GM04504 (cell line): ENCODE data around the gene BAIAP2.
A peak's percentile ranks its signal among the peaks of the same experiment; 100 is the strongest.

ENCODE experiments used
- DNase-seq: peaks from one replicate; pipeline ENCODE4 v3.0.0-alpha.2; 2012; ENCODE audit warnings: low read depth

BAIAP2 gene

GRCh38 chr17:81090361-81091136, 55.6 kb downstream of the BAIAP2 start:
- no peak for DNase-seq

- DNase-seq: no peak
Observed at GRCh38 chr17:81091154-81091553, 56.2 kb downstream of the BAIAP2 start.

DNA sequence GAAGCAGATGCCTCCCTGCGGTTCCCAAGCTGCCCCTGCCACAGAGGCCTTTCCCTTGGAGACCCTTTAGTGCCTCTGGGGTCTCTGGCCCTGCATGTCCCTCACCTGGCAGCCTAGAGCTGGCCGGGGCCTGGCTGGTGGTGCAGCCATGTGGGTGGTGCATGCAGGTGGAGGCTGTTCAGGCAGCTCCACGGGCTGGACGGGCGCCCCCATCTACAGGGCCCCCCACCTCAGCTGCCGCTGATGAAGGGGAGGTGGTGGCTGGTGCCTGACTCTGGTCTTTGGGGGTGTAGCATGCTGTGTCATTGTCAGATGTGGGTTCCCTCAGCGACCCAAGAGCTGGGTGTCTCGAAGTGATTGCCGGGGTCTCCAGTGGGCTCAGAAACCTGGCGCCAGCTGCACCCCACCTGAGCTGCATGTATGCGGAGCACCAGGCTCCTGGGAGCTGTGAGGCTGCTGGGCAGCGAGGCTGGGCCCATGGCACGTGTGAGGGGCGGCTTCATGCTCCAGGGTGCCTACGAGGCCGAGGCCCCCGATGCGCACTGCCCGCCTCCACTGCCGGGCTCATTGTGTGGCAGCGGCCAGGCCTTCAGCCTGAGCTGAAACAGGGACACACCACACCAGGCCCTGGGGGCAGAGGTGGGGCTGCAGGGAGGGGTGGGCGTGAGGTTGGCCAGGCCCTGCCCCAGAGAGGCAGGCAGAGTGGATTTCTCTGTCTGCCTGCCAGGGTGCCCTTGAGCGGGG, 57.0 kb downstream of the BAIAP2 start:
- DNase-seq: no peak

- no peak for DNase-seq
Observed at GRCh38 chr17:81092518-81093095, 57.7 kb downstream of the BAIAP2 start.

- no peak for DNase-seq
Observed at GRCh38 chr17:81093619-81094508, 58.9 kb downstream of the BAIAP2 start.

DNA sequence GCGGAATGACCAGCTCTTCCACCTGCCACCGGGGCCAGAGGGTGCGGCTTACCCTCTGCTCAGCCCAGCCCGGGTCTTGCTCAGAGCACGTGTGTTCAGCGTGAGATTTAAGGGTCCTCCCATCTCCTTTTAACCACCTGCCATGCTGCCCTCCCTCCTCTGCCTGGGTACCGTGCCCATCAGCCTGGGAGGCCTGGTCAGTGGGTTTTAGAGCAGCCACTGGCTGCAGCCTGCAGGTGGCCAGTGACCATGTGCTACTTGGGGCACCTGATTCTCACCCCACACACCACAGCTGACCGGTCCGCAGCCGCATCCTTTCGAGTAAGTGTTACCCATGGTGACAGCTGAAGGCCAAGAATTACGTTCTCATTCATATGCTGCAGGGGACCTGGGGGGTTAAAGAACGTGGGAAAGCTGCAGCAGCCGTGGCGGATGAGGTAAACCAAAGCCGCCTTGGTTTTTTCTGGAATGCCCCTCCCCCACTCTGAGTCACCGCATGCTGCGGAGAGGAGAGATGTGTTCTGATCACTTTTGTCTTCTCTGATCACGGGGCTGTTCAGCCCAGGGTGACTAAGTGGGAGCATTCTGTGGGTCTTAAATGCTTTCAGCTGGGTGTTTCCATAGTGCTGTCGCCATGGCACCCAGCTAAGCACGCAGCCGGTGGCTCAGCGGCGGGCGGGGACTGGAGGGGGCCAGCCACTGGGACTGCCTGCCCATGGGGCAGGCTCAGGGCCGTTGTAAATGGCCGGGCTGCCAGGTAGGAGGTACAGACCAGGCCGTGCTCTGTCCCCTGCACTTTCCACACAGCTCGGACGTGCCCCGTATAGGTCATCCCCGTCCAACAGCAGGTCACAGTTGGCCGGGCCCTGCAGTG, 59.8 kb downstream of the BAIAP2 start:
- peak; percentile 100 for DNase-seq

GRCh38 chr17:81095383-81095762, 60.4 kb downstream of the BAIAP2 start:
- DNase-seq: no peak

GRCh38 chr17:81096741-81097133, 61.8 kb downstream of the BAIAP2 start:
- DNase-seq: no peak

DNA sequence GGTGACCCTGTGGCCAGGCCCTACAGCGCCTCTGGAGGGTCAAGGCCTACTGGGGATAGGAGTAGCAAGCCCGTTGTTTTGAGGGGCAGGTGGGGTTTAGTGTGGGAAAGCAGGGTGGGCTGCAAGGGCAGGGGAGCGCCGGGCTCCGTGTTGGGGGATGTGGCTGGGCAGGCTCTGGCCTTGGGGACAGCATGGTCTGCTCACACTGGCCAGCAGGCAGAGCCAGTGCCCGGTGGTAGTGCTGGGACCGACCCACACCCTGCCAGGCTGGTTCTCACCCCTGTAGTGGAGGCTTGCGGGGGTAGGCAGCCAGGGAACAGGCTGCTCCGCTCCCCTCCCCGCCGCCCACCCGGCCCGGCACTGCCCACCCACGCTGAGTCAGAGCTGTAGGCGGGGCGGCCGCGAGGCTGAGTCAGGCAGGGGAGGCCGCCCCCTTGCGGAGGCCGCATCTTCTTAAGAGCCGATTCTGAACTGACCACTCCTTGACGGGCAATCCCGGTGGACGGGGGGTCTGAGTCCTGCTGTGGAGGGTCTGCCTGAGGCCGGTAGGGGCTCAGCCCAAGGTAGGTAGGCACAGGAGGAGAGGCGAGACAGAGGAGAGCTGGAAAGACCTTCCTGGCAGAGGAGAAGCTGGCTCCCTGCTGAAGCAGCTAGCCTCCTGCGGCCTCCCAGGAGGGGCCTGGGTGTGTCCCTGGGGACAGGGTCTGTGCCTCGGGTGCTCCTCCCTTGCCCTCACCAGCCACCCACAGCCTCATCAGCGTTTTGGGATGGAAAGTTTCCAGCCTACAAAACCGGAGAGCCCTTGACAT, 62.4 kb downstream of the BAIAP2 start:
- DNase-seq: peak; percentile 62

DNA sequence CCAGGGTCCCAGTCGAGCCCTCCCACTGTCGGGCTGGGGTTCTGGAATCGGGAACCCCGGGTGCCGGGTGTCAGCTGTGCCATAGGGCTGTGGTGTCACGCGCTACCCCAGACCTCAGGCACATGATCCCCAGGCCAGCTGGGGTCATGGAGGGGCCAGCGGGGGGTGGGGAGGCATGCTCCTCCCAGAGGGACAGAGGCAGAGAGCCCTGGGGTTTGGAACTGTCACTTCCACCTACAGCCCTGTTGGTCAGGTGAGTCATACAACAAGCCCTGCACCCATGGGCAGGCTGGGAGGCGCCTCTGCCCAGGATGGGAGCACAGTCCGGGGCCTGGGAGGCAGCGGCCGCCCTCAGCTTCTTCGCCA, 63.0 kb downstream of the BAIAP2 start:
- DNase-seq: no peak

DNA sequence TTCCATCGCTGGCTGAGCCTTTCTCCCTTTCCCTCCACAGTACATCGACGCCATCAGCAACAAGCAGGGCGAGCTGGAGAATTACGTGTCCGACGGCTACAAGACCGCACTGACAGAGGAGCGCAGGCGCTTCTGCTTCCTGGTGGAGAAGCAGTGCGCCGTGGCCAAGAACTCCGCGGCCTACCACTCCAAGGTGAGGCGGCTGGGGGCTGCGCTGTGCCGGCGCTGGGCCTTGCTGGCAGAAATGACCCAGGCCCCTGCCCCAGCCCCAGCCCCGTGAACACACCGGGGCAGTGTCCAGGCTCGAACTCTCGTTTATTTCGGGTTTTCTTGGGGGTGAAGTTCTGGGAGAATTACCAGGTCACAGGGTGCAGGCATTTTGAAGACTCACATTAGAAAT, 64.9 kb downstream of the BAIAP2 start:
- no peak for DNase-seq

DNA sequence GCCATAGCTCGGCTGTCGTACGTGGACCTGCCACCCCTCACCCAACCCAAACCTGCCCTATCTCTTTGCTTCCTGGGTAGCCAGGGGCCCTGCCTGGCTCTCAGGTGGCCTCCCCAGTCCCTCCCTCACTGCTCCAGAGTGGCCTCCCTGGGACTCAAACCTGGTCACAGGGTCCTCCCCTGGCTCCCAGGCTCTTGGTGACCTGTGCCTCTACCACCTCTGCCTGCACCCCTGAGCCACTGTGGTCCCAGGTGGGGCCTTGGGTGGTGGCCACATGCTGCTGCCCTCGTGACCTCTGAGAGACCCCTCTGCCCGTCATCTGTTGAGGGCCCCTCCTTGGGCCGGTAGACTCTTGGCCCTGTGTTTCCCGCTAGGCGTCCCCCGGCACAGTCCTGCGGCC, 65.7 kb downstream of the BAIAP2 start:
- no peak for DNase-seq

DNA sequence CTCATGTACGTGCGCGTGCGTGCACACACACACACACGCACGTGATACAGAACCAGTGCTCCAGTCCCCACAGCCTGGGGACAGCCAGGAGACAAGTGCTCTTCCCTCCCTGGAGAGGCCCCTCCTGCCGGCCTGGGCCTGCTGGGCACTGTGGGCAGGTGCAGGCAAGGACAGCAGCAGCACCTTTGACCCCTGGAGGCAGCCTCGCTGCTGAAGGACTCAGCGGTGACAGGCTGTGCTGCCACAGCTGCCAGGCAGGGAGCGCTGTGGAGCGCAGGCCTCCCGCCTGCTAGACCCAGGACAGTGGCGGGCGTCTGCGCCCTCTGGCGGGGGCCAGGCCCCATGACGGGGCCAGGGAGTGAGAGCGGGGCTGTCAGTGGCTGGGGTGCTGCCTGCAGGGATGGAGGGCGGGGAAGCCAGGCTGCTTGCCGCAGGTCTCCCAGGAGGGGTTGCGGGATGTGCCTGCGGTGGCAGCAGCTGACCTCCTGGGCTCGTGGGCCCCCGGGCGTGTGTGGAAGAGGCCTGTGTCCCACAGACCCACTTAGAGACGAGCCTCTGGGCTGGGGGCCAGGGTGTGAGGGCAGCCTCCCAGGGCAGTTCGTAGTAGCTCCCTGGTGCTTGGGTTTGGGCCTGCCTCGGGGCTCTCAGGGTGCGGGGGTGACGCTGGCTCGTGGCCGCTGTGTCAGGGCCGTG, 66.8 kb downstream of the BAIAP2 start:
- no peak for DNase-seq

DNA sequence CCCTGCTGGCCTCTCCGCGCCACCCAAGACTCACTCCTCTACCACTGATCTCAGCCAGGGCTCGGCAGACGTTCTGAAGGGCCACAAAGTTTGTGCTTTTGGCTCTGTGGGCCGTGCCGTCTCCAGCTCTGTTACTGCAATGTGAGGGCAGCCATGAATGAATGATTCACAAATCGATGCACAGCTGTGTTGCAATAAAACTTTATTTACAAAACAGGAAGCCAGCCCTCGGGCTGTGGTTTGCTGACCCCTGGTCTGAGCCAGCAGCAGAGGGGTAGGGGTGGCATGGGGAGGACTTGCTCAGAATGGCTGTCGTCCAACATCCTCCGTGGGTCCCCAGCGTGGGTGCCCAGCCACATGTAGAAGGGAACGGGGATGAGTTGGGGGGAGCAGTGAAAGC, 67.4 kb downstream of the BAIAP2 start:
- DNase-seq: no peak

DNA sequence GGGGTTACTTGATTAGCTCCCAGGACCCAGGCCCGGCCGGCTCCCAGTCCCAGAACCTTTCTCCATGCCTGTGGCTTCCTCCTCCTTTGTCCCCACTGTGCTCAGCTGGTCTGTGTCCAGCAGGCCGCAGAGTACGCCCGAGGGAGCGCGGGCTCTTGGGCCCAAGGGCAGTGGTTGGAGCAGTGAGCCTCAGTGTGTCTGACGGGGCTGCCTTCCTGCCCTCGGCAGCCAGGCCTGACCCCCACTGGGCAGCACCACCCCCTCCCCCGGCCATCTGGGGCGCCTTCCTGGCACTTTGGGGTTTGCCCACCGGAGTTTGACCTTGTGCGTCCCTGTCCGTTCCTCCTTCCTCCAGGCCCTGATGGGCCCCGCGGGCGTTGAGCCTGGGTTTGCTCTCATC, 67.9 kb downstream of the BAIAP2 start:
- DNase-seq: no peak

DNA sequence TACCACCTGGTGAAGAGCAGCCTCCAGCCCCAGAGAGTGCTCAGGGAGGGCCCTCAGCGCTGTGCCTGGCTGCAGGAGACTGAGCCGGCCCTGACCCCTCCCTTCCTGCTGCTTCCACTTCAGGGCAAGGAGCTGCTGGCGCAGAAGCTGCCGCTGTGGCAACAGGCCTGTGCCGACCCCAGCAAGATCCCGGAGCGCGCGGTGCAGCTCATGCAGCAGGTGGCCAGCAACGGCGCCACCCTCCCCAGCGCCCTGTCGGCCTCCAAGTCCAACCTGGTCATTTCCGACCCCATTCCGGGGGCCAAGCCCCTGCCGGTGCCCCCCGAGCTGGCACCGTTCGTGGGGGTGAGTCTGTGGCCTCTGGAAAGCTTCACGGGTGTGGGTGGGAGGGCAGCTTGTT, 68.4 kb downstream of the BAIAP2 start:
- no peak for DNase-seq

- no peak for DNase-seq
Observed at GRCh38 chr17:81106716-81107115, 71.8 kb downstream of the BAIAP2 start.

DNA sequence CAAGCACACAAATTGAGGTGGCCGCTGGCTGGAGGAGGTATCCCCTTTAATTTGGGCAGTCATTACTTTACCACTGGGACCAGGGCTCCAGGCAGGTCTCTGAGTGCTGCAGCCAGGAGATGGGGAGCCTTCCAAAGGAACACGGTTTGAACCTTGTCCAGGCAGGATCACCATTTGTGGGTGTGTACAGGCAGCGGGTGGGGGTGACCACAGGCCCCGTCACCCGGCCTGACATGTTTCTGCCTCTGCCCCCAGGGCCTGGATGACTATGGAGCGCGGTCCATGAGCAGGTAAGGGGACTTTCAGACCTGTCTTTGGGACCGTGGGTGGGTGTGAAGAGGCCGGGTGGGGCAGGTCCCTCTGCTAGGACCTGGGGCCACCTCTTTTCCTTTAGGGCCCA, 73.3 kb downstream of the BAIAP2 start:
- no peak for DNase-seq

- DNase-seq: no peak
Observed at GRCh38 chr17:81109957-81110356, 75.0 kb downstream of the BAIAP2 start.

DNA sequence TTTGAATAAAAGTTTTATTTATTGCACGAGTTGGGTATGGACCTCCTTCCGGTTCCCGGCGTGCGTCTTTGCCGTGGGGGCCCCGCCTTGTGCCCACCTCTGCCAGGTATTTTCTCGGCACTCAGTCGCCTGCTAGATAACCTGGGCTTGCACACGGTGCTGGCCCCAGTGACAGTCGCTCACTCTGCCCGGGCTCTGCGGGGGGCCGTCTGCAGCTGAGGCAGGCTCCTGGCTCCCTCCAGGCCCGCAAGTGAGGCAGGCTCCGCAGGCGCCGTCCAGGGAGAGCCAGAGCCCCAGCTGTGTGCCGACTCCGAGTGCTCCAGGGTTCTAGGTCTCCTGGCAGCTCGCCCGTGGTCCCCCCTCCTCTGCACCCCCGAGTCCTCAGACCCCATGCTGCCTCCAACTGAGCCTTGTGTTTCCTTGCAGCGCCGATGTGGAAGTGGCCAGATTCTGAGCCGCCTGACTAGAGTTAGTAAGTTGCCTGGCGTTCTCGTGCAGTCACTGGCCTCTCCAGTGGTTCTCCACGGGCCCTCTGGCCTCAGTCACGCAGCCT, 75.6 kb downstream of the BAIAP2 start:
- DNase-seq: no peak
